Measurements from ENCODE around the gene LDLRAD2. TPM values are rescaled to one million over a fixed set of nuclear protein-coding genes. Genes with fewer than 3 reads are reported as not detected.

Gene LDLRAD2
- total and polyA plus RNA-seq, 10 of the 15 experiments (the other 5 are each of a cell fraction or from before 2014, with no cell fraction given): 0.04 to 0.23 (median 0.11) TPM; not detected in 7

GRCh38 chr1:21870611-21871010 lies 58.5 kb downstream of the LDLRAD2 start:
- intact Hi-C loops (cut with micrococcal nuclease; ENCODE audit: unreplicated experiment): no loop called here
- H4K20me1 ChIP-seq (ENCODE audit: control insufficient read depth, insufficient read depth): no peaks in the 10 kb centered on the region
- no peaks in the 10 kb centered on the region; a peak in 1 of 4 replicates for H3K27me3 ChIP-seq (replicated peaks in 1 of 2; ENCODE audit: control insufficient read depth in 2 of 2, insufficient read depth in 2 of 2, low read length in 1 of 2)
- in situ Hi-C loops (cut with MboI): no loop called here
- ChIA-PET CTCF (no interaction called here), RAD21 (ENCODE audit: unreplicated experiment) (no interaction called here), POLR2A (no interaction called here), SMC1A (ENCODE audit: uncharacterized antibody, unreplicated experiment) (no interaction called here)
- FAIRE-seq (no peak), DNase-seq (ENCODE audit: low read depth, low spot score) (no peak), ATAC-seq (no peak)
- H3K4me3 ChIP-seq: no peak overlapping the region
- H3K36me3 ChIP-seq (ENCODE audit: control insufficient read depth in 2 of 2, insufficient read depth in 2 of 2, low read length in 1 of 2): no peaks in the 10 kb centered on the region
- no peak overlapping the region for H3K9ac ChIP-seq (ENCODE audit: control insufficient read depth, insufficient read depth, low read length)
- no peak overlapping the region for H2AFZ ChIP-seq (ENCODE audit: control insufficient read depth, low read depth, low read length)
- no peak overlapping the region for H3K27ac ChIP-seq (ENCODE audit: control insufficient read depth, insufficient read depth)
- H3K79me2 ChIP-seq (ENCODE audit: control insufficient read depth, insufficient read depth, low read length): no peaks in the 10 kb centered on the region
- no peaks in the 10 kb centered on the region for H3K9me3 ChIP-seq (replicated peaks; ENCODE audit: control insufficient read depth, insufficient read depth, low read length)
- no peak overlapping the region for H3K4me2 ChIP-seq (ENCODE audit: control insufficient read depth, insufficient read depth)
- TF ChIP-seq SPI1 (IDR thresholded peaks at IDR 0.05; ENCODE audit: borderline replicate concordance, insufficient read depth, low read depth, low read length) (no peak), STAT1 (conservative IDR thresholded peaks at IDR 0.05) (no peak), RB1 (IDR thresholded peaks at IDR 0.05; ENCODE audit: borderline replicate concordance) (no peak), MLLT1 (IDR thresholded peaks at IDR 0.05) (no peak), ZBTB40 (IDR thresholded peaks at IDR 0.05; ENCODE audit: borderline replicate concordance) (no peak), RAD21 (IDR thresholded peaks at IDR 0.05; ENCODE audit: insufficient read depth, low read depth, low read length) (no peak), RBBP5 (conservative IDR thresholded peaks at IDR 0.05) (no peak), NR2F1 (conservative IDR thresholded peaks at IDR 0.05) (no peak), NR2C1 (IDR thresholded peaks at IDR 0.05) (no peak), ZBED1 (IDR thresholded peaks at IDR 0.05; ENCODE audit: borderline replicate concordance) (no peak), PML (IDR thresholded peaks at IDR 0.05; ENCODE audit: low read length) (no peak), KAT2A (conservative IDR thresholded peaks at IDR 0.05; ENCODE audit: control insufficient read depth, low read depth, low read length) (no peak), SREBF2 (IDR thresholded peaks at IDR 0.05; ENCODE audit: low read length) (no peak), TCF3 (IDR thresholded peaks at IDR 0.05; ENCODE audit: borderline replicate concordance, insufficient read depth, low read depth, low read length) (no peak), SRF (IDR thresholded peaks at IDR 0.05; ENCODE audit: low read depth in 2 of 2, low read length in 2 of 2) (no peak), PKNOX1 (IDR thresholded peaks at IDR 0.05) (no peak), NKRF (conservative IDR thresholded peaks at IDR 0.05) (no peak)
- peaks cover 23% of the 10 kb centered on the region for H3K4me1 ChIP-seq (ENCODE audit: control insufficient read depth, insufficient read depth, low read length)
- 73% methylated on average over 14 of the region's 15 CpGs for WGBS (ENCODE audit: insufficient coverage, insufficient replicate concordance, low lambda C conversion rate, missing lambda C conversion rate)
- BruUV-seq (replicated peaks): no TSS peak

Data from GM12878 (cell line).